ENCODE data around the gene HEPACAM2. TPM values are rescaled to one million over a fixed set of nuclear protein-coding genes. Genes with fewer than 3 reads are reported as not detected.
A peak's percentile ranks its signal among the peaks of the same experiment; 100 is the strongest.

HEPACAM2 gene
- total and polyA plus RNA-seq, 2 of the 8 experiments (the other 6 are each of a cell fraction or from before 2014, with no cell fraction given) = not detected

DNA sequence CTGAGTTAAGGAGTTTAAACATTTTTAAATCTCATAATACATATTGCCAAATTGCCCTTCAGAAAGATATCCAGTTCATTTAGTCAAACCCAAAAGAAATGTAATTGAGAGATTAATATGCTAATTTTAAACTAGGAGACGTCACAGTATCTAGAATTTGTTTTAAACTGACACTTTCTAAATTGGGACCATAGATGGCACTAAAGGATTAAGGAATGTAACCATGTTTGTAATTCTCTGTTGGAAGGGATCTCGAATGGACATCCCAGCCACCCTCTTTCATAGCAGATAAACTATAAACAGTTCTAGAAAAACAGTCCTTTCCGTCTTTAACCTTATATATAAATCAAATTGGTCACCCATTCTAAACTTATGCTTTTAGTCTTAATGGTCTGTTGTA is 48.1 kb downstream of the HEPACAM2 start:
- H3K27me3 ChIP-seq (replicated peaks in 1 of 4; ENCODE audit: control insufficient read depth in 3 of 4, extremely low read depth in 1 of 4, insufficient read depth in 3 of 4, low read length in 3 of 4) = no peaks in the 10 kb centered on the region
- no peak overlapping the region for H4K8ac ChIP-seq (ENCODE audit: extremely low read depth, insufficient read depth, low read length)
- WGBS, 2 experiments (ENCODE audit: extremely low coverage in 1 of 2, insufficient coverage in 1 of 2, insufficient read length in 1 of 2, insufficient replicate concordance in 2 of 2, low coverage in 1 of 2, low lambda C conversion rate in 2 of 2, missing lambda C conversion rate in 1 of 2) = 65% methylated on average over 3 of the region's 3 CpGs; no CpG with 5 or more reads in 1 of the 2 experiments
- POLR2A ChIA-PET (ENCODE audit: partially characterized antibody) = no interaction called here
- no peaks in the 10 kb centered on the region for H3K79me1 ChIP-seq (ENCODE audit: low read depth, low read length)
- H3K4me3 ChIP-seq (ENCODE audit: extremely low read depth in 1 of 4, insufficient read depth in 2 of 4, low read depth in 3 of 4, low read length in 4 of 4) = no peak overlapping the region
- H3K56ac ChIP-seq (replicated peaks; ENCODE audit: insufficient read length, low read depth, low read length) = no peak overlapping the region
- DNase-seq (ENCODE audit: low read depth in 1 of 2, low spot score in 2 of 2) (no peak), FAIRE-seq (no peak)
- H2AK5ac ChIP-seq (ENCODE audit: low read depth, low read length) = no peak overlapping the region
- no peak overlapping the region for H2BK12ac ChIP-seq (ENCODE audit: low read depth, low read length)
- no peaks in the 10 kb centered on the region for H3K36me3 ChIP-seq (ENCODE audit: control insufficient read depth in 2 of 4, insufficient read depth in 4 of 4, low read length in 3 of 4)
- H4K20me1 ChIP-seq (replicated peaks in 1 of 2; ENCODE audit: control insufficient read depth in 1 of 2, insufficient read depth in 2 of 2, low read length in 2 of 2) = no peaks in the 10 kb centered on the region
- no peaks in the 10 kb centered on the region for H3K79me2 ChIP-seq (ENCODE audit: control insufficient read depth in 1 of 2, insufficient read depth in 2 of 2, low read length in 2 of 2)
- TF ChIP-seq CREB1 (IDR thresholded peaks at IDR 0.05) = no peak
- TF ChIP-seq, protein P1, sequence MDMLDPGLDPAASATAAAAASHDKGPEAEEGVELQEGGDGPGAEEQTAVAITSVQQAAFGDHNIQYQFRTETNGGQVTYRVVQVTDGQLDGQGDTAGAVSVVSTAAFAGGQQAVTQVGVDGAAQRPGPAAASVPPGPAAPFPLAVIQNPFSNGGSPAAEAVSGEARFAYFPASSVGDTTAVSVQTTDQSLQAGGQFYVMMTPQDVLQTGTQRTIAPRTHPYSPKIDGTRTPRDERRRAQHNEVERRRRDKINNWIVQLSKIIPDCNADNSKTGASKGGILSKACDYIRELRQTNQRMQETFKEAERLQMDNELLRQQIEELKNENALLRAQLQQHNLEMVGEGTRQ (IDR thresholded peaks at IDR 0.05; ENCODE audit: low read length) = no peak
- TF ChIP-seq RAD21 (IDR thresholded peaks at IDR 0.05 in 1 of 2, conservative IDR thresholded peaks at IDR 0.05 in 1 of 2; ENCODE audit: low read depth in 2 of 2, low read length in 2 of 2) = peak; percentile 35 to 39
- no peaks in the 10 kb centered on the region; a peak in 1 of 4 replicates for H3K9me3 ChIP-seq (ENCODE audit: insufficient read depth in 2 of 2, low read depth in 1 of 2, low read length in 1 of 2)
- no peak overlapping the region for H3K18ac ChIP-seq (ENCODE audit: extremely low read depth, low read length)
- no peak overlapping the region for H2BK15ac ChIP-seq (ENCODE audit: low read length)
- no peak overlapping the region for H4K91ac ChIP-seq (replicated peaks; ENCODE audit: insufficient read length, low read length)
- H3K4me2 ChIP-seq (ENCODE audit: insufficient read depth in 1 of 2, low read depth in 2 of 2, low read length in 2 of 2) = no peak overlapping the region
- H3K14ac ChIP-seq (ENCODE audit: insufficient read length) = no peak overlapping the region
- H3K27ac ChIP-seq (ENCODE audit: low read depth, low read length) = no peak overlapping the region
- H3K4ac ChIP-seq (replicated peaks; ENCODE audit: insufficient read length, low read depth, low read length) = no peak overlapping the region
- H2AFZ ChIP-seq (ENCODE audit: low read length) = no peak overlapping the region
- H3K23ac ChIP-seq (ENCODE audit: insufficient read length) = no peak overlapping the region
- no peak overlapping the region for H2BK20ac ChIP-seq (ENCODE audit: low read length)
- no peaks in the 10 kb centered on the region for H3K23me2 ChIP-seq (ENCODE audit: low read depth, low read length)
- H3K9ac ChIP-seq (replicated peaks in 1 of 4; ENCODE audit: extremely low read depth in 1 of 4, low read depth in 3 of 4, low read length in 3 of 4) = no peak overlapping the region
- no peak overlapping the region for H2BK5ac ChIP-seq (ENCODE audit: low read depth, low read length)
- H2BK120ac ChIP-seq (replicated peaks; ENCODE audit: low read depth, low read length) = no peak overlapping the region
- no peaks in the 10 kb centered on the region; a peak in 1 of 7 replicates for H3K4me1 ChIP-seq (replicated peaks in 1 of 4; ENCODE audit: control insufficient read depth in 3 of 4, insufficient read depth in 4 of 4, low read length in 3 of 4)
- CTCF ChIA-PET (ENCODE audit: partially characterized antibody) = interaction anchor here (0.8 to 2.8 kb wide), 3 partner anchors 50 to 569 kb away, joined by 3 to 24 read pairs (median 3); partner anchors contain the start of gene HEPACAM2
- no peak overlapping the region for H4K5ac ChIP-seq (ENCODE audit: insufficient read length, low read depth, low read length)
